ENCODE results near the gene KLF11.

DNA sequence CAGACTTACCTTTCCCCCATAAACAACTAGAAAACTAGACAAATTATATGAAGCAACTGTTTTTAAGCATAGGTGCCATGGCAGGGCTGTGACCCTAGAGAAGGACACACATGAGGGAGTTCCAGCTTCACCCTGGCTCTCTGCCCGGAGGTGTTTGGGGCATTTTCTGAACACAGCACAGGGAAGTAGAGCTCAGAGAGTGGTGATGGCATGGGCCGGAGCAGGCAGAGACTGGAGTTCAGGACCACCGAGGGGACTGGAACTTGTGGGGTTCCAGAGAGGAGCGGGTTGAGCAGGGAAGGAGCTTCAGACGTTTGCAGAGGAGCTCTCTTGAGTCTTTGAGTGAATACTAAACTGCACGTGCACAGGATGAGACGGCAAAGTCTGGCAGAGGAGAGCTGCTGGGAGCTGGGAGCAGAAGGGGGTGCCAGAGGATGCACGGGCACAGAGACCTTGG, 26.5 kb upstream of the KLF11 start:
- TF ChIP-seq, protein P1, sequence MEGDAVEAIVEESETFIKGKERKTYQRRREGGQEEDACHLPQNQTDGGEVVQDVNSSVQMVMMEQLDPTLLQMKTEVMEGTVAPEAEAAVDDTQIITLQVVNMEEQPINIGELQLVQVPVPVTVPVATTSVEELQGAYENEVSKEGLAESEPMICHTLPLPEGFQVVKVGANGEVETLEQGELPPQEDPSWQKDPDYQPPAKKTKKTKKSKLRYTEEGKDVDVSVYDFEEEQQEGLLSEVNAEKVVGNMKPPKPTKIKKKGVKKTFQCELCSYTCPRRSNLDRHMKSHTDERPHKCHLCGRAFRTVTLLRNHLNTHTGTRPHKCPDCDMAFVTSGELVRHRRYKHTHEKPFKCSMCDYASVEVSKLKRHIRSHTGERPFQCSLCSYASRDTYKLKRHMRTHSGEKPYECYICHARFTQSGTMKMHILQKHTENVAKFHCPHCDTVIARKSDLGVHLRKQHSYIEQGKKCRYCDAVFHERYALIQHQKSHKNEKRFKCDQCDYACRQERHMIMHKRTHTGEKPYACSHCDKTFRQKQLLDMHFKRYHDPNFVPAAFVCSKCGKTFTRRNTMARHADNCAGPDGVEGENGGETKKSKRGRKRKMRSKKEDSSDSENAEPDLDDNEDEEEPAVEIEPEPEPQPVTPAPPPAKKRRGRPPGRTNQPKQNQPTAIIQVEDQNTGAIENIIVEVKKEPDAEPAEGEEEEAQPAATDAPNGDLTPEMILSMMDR (IDR thresholded peaks at IDR 0.05), result no peak
- no peak for TF ChIP-seq POLR2A (IDR thresholded peaks at IDR 0.05)

Measured in ovary (tissue), 3 donors.